MM.1S (cell line): ENCODE measurements around the gene ATG5.

Experiments used
- CTCF ChIP-seq: fragments of 300-600 bp; sonication (generic); IDR thresholded peaks from 2 replicates; pipeline ENCODE4 v1.5.1; 2016; ENCODE audit warnings: antibody characterized with exemption, low read length, mixed read lengths
- EZH2 ChIP-seq: fragments of 300-600 bp; sonication (generic); optimal IDR thresholded peaks from 2 replicates; pipeline ENCODE3; 2017; ENCODE audit warnings: low read depth, mild to moderate bottlenecking, antibody characterized with exemption, low read length, mixed read lengths

DNA sequence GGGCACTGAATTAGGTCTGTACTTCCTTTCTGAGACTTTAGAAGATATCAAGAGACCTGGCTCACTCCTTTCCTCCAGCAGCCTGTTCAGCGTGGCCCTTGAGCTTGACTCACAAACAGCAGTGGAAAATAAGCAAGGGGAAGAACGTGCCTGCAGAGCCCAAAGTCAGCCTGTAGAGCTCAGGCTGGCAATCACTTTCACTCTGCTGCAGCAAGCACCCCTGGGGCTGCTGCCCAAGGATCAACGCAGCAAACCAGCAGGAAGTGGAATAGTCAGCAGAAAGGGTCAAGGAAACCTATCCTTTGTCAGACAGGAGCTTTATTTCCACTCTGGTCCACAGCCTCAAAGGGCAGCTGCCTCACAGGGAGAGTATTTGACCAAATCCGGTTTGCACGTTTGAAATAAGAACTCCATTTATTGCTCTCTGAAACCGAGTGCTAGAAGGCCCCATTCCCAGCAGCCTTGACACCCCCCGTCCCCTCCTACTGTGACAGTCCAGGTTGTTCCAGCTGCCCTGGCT is 162.1 kb downstream of the ATG5 start:
- TF ChIP-seq CTCF (peak; percentile 18), EZH2 (no peak)
